Psoas muscle (tissue), 8 donors: ENCODE data around the gene TMEM240. TPM values are rescaled to one million over a fixed set of nuclear protein-coding genes. Genes with fewer than 3 reads are reported as not detected.

Experiments used
- ATAC-seq, 4 donors: fragments of 200-7000 bp; cut with Tn5 transposase; one replicate each; pipeline ENCODE4 v1.9.1; 2020; ENCODE audit warnings: moderate library complexity in 3 of 4, mild to moderate bottlenecking in 2 of 4
- DNase-seq, 2 donors: peaks; one replicate each; pipeline ENCODE4 v3.0.0-alpha.2; 2020
- H3K27ac ChIP-seq: fragments of 200-600 bp; one replicate; pipeline ENCODE4 v1.8.0; 2022
- H3K27me3 ChIP-seq, 3 donors: fragments of 200-600 bp in 1 of 3; one replicate each; pipeline versions ENCODE4 v1.6.1 to v1.8.0; 2013 to 2022; ENCODE audit warnings: low read length in 2 of 3, mild to moderate bottlenecking in 2 of 3, moderate library complexity in 1 of 3; ENCODE audit not compliant: insufficient read depth in 3 of 3
- H3K36me3 ChIP-seq, 2 donors: fragments of 200-600 bp in 1 of 2; one replicate each; pipeline versions ENCODE4 v1.6.1 to v1.8.0; 2013 to 2022; ENCODE audit warnings: low read depth in 1 of 2, mild to moderate bottlenecking in 1 of 2, moderate library complexity in 1 of 2; ENCODE audit not compliant: insufficient read depth in 1 of 2
- H3K4me1 ChIP-seq: fragments of 200-600 bp; one replicate; pipeline ENCODE4 v1.8.0; 2022
- H3K4me3 ChIP-seq: fragments of 200-600 bp; one replicate; pipeline ENCODE4 v1.8.0; 2022; ENCODE audit warnings: mild to moderate bottlenecking
- H3K9me3 ChIP-seq: fragments of 200-600 bp; one replicate; pipeline ENCODE4 v1.8.0; 2022
- CTCF ChIP-seq: fragments of 200-600 bp; IDR thresholded peaks from one replicate; pipeline ENCODE4 v1.8.0; 2022; ENCODE audit warnings: antibody characterized with exemption
- WGBS, 3 donors: extraction: QIAGEN DNeasy Blood & Tissue Kit; methylation state at CpG; one replicate each; pipeline versions ENCODE4 v1.1.6 to v1.1.7; 2013; 5-methylcytosine and 5-hydroxymethylcytosine counted together
- intact Hi-C, 2 donors: fragments of 100-400 bp; cut with DNase I; formaldehyde crosslinking; loops; one replicate each; pipeline versions ENCODE4 v1.11.0 to v1.14.2; 2022
- polyA plus RNA-seq, 3 donors: library from polyadenylated mRNA; stranded (reverse); fragments of 200-250 nt; gene quantifications; one replicate each; pipeline ENCODE4 v1.2.3, GENCODE V29; 2013
- total RNA-seq, 4 donors: library from RNA; stranded (reverse); fragmentation: NEBNext Ultra II Directional in 2 of 4; extraction: Animal tissue kit (Norgen Biotek cat#: 25700) in 2 of 4; gene quantifications; one replicate each; pipeline versions ENCODE4 v1.2.1 to v1.2.4, GENCODE V29; 2021 to 2023
- donor health status: healthy with polysubstance abuse.
- donor health status: DM: no; HTN: no; CAD: no; lungs with moderate emphysema.
- donor health status: Bipolar disorder and iron deficiency.
- donor health status: healthy.
- donor health status: DM: yes; HTN: yes; CAD: no.
- donor health status: DM: no; HTN: no; CAD: no.
- donor health status: DM: no; HTN: no; CAD: no.
- donor health status: DM: yes; HTN: yes; CAD: no.

The TMEM240 gene
- total and polyA plus RNA-seq, 7 donors, result 0.55 to 1.8 (median 1.2) TPM

DNA sequence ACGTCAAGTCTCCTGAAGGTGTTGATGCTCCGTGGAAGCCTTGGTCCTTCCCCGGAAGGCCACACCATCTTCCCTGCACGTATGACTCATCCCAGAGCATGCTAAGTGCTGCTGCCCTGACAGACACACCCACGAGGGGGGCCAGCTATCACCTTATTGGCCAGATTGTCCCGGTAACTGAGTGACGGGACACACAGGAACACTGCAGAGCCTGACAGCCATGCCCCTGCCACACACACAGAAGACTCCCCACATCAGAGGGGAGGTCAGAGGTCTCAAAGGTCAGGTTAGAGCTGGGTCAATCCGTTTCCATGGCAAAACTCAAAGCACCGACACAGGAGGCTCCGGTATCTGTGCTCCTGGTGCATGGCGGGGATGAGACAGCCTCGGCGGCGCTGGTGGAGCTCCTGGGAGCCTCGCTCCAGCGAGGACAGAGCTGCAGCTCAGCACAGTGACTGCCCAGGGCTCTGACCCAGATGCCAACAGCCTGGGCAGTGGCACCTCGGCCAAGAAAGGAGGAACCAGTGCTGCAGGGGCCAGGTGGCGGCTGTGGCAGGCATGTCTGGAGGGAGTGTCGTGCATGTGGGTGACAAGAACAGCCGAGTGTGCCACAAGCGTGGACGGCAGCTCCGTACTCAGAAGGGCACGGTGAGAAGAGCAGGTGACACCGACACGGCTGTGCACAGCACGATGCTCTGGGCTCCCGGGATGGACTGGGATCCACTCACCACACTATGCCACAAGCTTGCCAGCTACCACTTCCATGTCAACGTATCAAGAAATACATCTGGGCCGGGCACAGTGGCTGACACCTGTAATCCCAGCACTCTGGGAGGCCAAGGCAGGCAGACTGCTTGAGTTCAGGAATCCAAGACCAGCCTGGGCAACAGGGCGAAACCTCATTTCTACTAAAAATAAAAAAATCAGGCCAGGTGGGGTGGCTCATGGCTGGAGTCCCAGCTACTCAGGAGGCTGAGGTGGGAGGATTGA is 14.8 kb upstream of the TMEM240 start:
- peak overlapping the region; percentile 79 for H3K27ac ChIP-seq
- TF ChIP-seq CTCF, result no peak
- peaks cover 30% of the 10 kb centered on the region for H3K4me1 ChIP-seq
- H3K9me3 ChIP-seq, result no peaks in the 10 kb centered on the region
- peaks cover 0 to 4% of the 10 kb centered on the region in 2 donors for H3K36me3 ChIP-seq
- 25 to 42% (median 28%) methylated on average over 31 of the region's 31 CpGs for WGBS, 3 donors
- ATAC-seq, result peak; percentile 70 to 82 (median 79)
- intact Hi-C loops, result no loop called here
- no peaks in the 10 kb centered on the region for H3K27me3 ChIP-seq
- DNase-seq, result peak in 1 of 2 donors; percentile 83
- peak overlapping the region; percentile 14 for H3K4me3 ChIP-seq

GRCh38 chr1:1554550-1554925 is 14.1 kb upstream of the TMEM240 start:
- Histone ChIP-seq H3K4me1 (peaks cover 30% of the 10 kb centered on the region), H3K27ac (peak overlapping the region; percentile 79), H3K27me3 (no peaks in the 10 kb centered on the region), H3K4me3 (no peak overlapping the region), H3K9me3 (no peaks in the 10 kb centered on the region), H3K36me3 (no peaks in the 10 kb centered on the region)
- ATAC-seq, result peak; percentile 55 to 66 (median 58)
- intact Hi-C loops, result no loop called here
- TF ChIP-seq CTCF, result no peak
- peak in 1 of 2 donors; percentile 68 for DNase-seq
- 44 to 73% (median 45%) methylated on average over 10 to 13 of the region's 13 CpGs for WGBS, 3 donors

GRCh38 chr1:1553821-1554494 is 13.5 kb upstream of the TMEM240 start:
- WGBS, 3 donors, result 80 to 91% (median 87%) methylated on average over 32 to 35 of the region's 35 CpGs
- H3K4me1 ChIP-seq, result peaks cover 30% of the 10 kb centered on the region
- H3K36me3 ChIP-seq, result no peaks in the 10 kb centered on the region
- no peak for ATAC-seq
- no peak for TF ChIP-seq CTCF
- H3K27ac ChIP-seq, result peak overlapping the region; percentile 79
- no peaks in the 10 kb centered on the region for H3K27me3 ChIP-seq
- H3K9me3 ChIP-seq, result no peaks in the 10 kb centered on the region
- no peak overlapping the region for H3K4me3 ChIP-seq
- DNase-seq, result no peak
- intact Hi-C loops, result no loop called here

GRCh38 chr1:1552263-1552639 is 11.8 kb upstream of the TMEM240 start:
- Histone ChIP-seq H3K4me3 (no peak overlapping the region), H3K27ac (no peak overlapping the region), H3K27me3 (no peaks in the 10 kb centered on the region), H3K36me3 (peaks cover 0 to 11% of the 10 kb centered on the region in 2 donors), H3K4me1 (peaks cover 30% of the 10 kb centered on the region), H3K9me3 (no peaks in the 10 kb centered on the region)
- ATAC-seq, result no peak
- intact Hi-C loops, result no loop called here
- no peak for TF ChIP-seq CTCF
- no peak for DNase-seq
- 80 to 84% (median 83%) methylated on average over 10 of the region's 10 CpGs for WGBS, 3 donors
